Measurements from ENCODE around the gene MORF4L2.

GRCh38 chrX:103631145-103631544 lies 55.4 kb downstream of the MORF4L2 start:
- TF ChIP-seq CTCF (IDR thresholded peaks at IDR 0.05) (no peak), POLR2A (IDR thresholded peaks at IDR 0.05) (no peak)
